ENCODE results near the gene DTNBP1.

The DTNBP1 gene

GRCh38 chr6:15513131-15513771, 149.6 kb downstream of the DTNBP1 start:
- no peak for DNase-seq

GRCh38 chr6:15512721-15513120, 150.1 kb downstream of the DTNBP1 start:
- DNase-seq = no peak

- DNase-seq = no peak
These were observed 150.7 kb downstream of the DTNBP1 start for GRCh38 chr6:15512126-15512525.

GRCh38 chr6:15511248-15512125, 151.3 kb downstream of the DTNBP1 start:
- no peak for DNase-seq

GRCh38 chr6:15510536-15511247, 152.1 kb downstream of the DTNBP1 start:
- DNase-seq = no peak

GRCh38 chr6:15510121-15510520, 152.7 kb downstream of the DTNBP1 start:
- DNase-seq = no peak

- DNase-seq = no peak
These were observed 153.4 kb downstream of the DTNBP1 start for GRCh38 chr6:15509335-15509933.

GRCh38 chr6:15508931-15509330, 153.9 kb downstream of the DTNBP1 start:
- no peak for DNase-seq

- no peak for DNase-seq
These were observed 154.4 kb downstream of the DTNBP1 start for GRCh38 chr6:15508441-15508871.

GRCh38 chr6:15507746-15508145, 155.1 kb downstream of the DTNBP1 start:
- DNase-seq = no peak

GRCh38 chr6:15507221-15507620, 155.6 kb downstream of the DTNBP1 start:
- no peak for DNase-seq

GRCh38 chr6:15506066-15506465, 156.8 kb downstream of the DTNBP1 start:
- DNase-seq = no peak

GRCh38 chr6:15505463-15505918, 157.3 kb downstream of the DTNBP1 start:
- DNase-seq = no peak

- no peak for DNase-seq
These were observed 158.1 kb downstream of the DTNBP1 start for GRCh38 chr6:15504581-15505350.

GRCh38 chr6:15504040-15504495, 158.8 kb downstream of the DTNBP1 start:
- no peak for DNase-seq

- DNase-seq = no peak
These were observed 159.5 kb downstream of the DTNBP1 start for GRCh38 chr6:15503346-15503680.

GRCh38 chr6:15502446-15503345, 160.1 kb downstream of the DTNBP1 start:
- DNase-seq = no peak

- no peak for DNase-seq
These were observed 160.9 kb downstream of the DTNBP1 start for GRCh38 chr6:15501826-15502445.

- DNase-seq = no peak
These were observed 161.7 kb downstream of the DTNBP1 start for GRCh38 chr6:15500901-15501825.
